HG03565 (cell line): Measurements from ENCODE around the gene ALG12.

Experiments
- ATAC-seq: cut with Tn5 transposase; IDR thresholded peaks from one replicate; pipeline ENCODE4 v1.9.1; 2021; ENCODE audit warnings: mild to moderate bottlenecking, moderate library complexity; ENCODE audit not compliant: unreplicated experiment

ALG12 gene

GRCh38 chr22:49917974-49918910 is at the start of gene ALG12, which contains the start of gene CRELD2:
TSS of gene ALG12 (minus strand) at chr22:49918438. CDS start at chr22:49913765, 4,673 bp downstream.
TSS of gene CRELD2 (plus strand) at chr22:49918634. CDS start at chr22:49918770, 136 bp downstream.
- ATAC-seq = peak; percentile 82

- ATAC-seq = no peak
These were observed 49.5 kb upstream of the ALG12 start for GRCh38 chr22:49967706-49968208.

- ATAC-seq = no peak
These were observed 48.8 kb upstream of the ALG12 start for GRCh38 chr22:49966774-49967705.

DNA sequence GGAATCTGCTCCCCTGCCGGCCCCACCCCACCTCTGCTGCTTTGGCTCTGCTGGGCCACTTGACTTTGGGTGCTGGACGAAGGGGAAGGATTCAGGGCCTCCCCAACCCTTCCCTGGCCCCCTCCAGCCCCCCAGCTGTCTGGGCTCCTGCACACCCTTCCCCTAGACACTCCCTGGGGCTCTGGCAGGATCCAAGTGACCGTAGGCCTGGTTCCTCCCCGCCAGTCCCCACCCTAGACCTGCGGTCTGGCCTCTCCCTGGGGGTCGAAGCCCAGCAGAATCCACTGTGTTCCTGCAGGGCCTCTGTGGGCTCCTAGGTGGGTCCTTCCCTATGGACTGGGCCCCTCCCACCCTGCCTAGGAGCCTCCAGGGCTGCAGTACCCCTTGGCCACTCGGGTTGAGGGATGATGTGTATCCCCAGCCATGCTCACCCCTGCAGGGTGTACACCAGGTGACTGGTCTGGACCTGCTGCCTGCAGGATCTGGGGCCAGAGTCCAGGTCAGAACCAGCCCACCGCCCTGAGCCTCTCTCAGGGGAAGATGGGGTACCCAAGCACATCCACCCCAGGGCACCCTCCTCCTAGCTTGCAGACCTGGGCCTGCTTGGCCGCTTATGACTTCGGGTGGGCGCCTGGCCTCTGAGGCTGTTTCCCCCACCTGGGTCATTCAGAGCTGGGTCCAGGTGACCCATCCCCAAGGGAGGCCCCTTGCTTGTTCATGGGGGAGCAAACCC is 48.0 kb upstream of the ALG12 start:
- no peak for ATAC-seq

DNA sequence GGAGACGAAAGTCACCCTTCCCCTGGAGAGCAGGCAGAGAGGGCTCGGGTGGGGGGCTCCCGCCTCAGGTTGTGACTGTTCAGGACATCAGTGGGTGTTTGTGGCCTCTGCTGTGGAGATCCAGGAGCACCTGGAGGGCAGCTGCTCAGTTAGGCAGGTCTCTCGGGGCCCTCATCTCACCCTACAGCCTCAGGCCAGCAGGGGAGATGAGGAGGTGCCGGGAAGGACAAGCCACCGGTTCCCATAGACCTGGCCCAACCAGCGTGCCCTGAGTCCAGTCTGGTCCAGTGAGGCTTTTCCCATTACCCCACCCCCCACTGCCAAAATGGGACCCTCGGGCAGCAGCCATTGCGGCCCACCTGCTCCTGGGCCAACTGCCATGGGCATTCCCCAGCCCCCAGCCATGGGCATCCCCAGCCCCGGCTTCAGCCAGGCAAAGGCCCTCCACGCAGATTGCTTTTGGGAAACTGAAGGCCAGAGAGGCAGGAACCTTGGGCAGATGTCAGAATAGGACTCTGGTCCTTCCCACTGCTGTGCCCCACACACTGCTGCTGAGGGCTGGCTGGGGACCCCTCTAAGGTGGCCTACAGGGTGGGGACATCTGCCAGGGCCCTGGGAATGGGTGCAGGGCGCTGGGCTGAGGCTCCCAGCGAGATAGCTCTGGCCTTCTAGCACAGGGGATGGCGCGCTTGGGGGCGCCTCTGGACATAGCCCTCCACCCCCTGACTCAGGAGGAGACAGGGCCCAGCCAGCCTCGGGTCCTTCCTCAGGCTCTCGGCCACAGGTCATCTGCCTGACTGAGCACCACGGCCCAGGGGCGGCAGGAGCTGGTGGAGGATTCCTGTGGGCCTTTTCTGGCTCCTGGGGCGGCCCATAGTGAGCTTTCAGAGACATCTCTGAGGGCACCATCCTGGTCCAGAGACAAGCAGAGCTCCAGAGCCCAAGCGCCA is 47.1 kb upstream of the ALG12 start:
- ATAC-seq = no peak

- no peak for ATAC-seq
These were observed 46.2 kb upstream of the ALG12 start for GRCh38 chr22:49964136-49965090.

- no peak for ATAC-seq
These were observed 45.4 kb upstream of the ALG12 start for GRCh38 chr22:49963647-49964026.

- ATAC-seq = no peak
These were observed 44.8 kb upstream of the ALG12 start for GRCh38 chr22:49962751-49963646.

- no peak for ATAC-seq
These were observed 43.9 kb upstream of the ALG12 start for GRCh38 chr22:49962012-49962750.

DNA sequence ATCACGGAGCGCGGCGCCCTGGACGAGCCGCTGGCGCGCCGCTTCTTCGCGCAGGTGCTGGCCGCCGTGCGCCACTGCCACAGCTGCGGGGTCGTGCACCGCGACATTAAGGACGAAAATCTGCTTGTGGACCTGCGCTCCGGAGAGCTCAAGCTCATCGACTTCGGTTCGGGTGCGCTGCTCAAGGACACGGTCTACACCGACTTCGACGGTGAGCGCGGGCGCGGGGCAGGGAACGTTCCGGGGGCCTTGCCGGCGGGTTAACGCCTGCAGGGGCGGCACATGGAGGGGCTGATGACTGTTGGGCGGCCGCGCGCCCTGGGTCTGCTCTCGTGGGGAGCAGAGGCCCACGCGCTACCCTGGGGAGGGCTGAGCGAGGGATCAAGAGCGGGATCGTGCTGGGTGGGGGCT is 43.4 kb upstream of the ALG12 start:
- no peak for ATAC-seq

DNA sequence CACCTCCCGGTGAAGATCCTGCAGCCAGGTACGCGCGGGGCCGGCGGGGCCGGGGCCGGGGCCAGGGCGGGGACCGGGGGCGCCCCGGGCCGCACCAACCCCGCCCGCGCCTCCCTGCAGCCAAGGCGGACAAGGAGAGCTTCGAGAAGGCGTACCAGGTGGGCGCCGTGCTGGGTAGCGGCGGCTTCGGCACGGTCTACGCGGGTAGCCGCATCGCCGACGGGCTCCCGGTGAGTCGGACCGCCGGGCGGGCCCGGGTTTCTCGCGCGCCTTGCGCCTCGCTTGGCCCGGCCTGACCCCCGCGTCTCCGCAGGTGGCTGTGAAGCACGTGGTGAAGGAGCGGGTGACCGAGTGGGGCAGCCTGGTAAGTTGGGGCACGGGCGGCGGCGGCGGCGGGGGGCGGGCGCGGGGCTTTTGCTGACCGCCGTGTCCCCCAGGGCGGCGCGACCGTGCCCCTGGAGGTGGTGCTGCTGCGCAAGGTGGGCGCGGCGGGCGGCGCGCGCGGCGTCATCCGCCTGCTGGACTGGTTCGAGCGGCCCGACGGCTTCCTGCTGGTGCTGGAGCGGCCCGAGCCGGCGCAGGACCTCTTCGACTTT is 42.9 kb upstream of the ALG12 start:
- no peak for ATAC-seq

DNA sequence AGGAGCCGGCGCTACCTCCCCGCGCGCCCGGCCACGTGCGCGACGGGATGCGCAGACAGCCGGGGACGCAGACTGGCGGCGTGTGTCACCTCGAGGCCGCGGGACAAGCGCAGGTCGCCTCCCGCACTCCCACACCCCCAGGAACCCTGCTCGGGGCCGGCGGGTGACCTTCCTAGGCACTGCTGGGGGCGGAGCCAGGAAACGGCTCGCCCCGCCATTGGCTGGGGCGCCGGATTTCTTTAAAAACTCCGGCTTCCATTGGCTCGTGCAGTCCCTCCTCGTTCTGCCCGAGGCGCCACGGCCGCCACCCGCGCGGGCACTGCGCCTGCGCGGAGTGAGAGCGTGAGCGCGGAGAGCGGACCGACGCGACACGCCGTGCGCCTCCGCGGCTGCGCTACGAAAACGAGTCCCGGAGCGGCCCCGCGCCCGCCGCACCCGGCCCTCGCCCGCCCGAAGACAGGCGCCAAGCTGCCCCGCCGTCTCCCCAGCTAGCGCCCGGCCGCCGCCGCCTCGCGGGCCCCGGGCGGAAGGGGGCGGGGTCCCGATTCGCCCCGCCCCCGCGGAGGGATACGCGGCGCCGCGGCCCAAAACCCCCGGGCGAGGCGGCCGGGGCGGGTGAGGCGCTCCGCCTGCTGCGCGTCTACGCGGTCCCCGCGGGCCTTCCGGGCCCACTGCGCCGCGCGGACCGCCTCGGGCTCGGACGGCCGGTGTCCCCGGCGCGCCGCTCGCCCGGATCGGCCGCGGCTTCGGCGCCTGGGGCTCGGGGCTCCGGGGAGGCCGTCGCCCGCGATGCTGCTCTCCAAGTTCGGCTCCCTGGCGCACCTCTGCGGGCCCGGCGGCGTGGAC is 42.1 kb upstream of the ALG12 start, which contains the start of gene PIM3:
TSS of gene PIM3 (plus strand) at position 614 of the 846 bp plus-strand sequence. CDS start at position 790, 176 bp downstream.
- ATAC-seq = peak; percentile 62

DNA sequence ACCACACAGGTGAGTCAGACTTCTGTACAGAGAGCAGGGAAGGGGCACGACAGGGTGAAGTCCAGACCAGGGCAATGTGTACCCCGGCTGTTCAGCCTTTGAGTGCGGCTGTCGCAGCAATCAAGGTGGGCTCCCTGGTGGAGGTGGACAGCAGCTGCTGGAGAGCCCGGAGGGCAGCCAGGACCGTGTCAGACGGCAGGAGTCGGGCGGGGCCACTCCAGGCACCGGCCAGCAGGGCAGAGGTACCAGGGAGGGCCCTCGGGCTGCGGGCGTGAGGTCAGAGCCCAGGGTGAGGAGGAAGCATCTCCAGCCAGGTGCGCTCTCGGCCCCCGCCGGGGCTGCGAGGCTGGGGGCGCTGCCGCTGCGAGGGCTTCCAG is 41.5 kb upstream of the ALG12 start:
- peak; percentile 2 for ATAC-seq

- no peak for ATAC-seq
These were observed 40.9 kb upstream of the ALG12 start for GRCh38 chr22:49958931-49959781.
